Measurements from ENCODE around the gene CACNA2D2.

- TF ChIP-seq, protein P1, sequence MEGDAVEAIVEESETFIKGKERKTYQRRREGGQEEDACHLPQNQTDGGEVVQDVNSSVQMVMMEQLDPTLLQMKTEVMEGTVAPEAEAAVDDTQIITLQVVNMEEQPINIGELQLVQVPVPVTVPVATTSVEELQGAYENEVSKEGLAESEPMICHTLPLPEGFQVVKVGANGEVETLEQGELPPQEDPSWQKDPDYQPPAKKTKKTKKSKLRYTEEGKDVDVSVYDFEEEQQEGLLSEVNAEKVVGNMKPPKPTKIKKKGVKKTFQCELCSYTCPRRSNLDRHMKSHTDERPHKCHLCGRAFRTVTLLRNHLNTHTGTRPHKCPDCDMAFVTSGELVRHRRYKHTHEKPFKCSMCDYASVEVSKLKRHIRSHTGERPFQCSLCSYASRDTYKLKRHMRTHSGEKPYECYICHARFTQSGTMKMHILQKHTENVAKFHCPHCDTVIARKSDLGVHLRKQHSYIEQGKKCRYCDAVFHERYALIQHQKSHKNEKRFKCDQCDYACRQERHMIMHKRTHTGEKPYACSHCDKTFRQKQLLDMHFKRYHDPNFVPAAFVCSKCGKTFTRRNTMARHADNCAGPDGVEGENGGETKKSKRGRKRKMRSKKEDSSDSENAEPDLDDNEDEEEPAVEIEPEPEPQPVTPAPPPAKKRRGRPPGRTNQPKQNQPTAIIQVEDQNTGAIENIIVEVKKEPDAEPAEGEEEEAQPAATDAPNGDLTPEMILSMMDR (IDR thresholded peaks at IDR 0.05; ENCODE audit: low read length), result no peak
- TF ChIP-seq EZH2 (optimal IDR thresholded peaks at IDR 0.05; ENCODE audit: low read depth, low read length) (no peak), EZH2phosphoT487 (IDR thresholded peaks at IDR 0.05; ENCODE audit: low read length) (no peak)
Observed at GRCh38 chr3:50441424-50442217, 61.8 kb downstream of the CACNA2D2 start.
